Fibroblast of pulmonary artery (primary cell): ENCODE results near the gene SLC2A1.

ENCODE experiments used
- DNase-seq: peaks from one replicate; pipeline ENCODE4 v3.0.0-alpha.2; 2010; ENCODE audit warnings: low read depth
- H3K4me3 ChIP-seq: replicated peaks from 2 replicates; pipeline ENCODE4 v1.5.1; 2011; ENCODE audit warnings: low read depth, mild to moderate bottlenecking, control low read depth, low read length, moderate library complexity
- TF ChIP-seq, protein P1 (sequence below): IDR thresholded peaks from 2 replicates; pipeline ENCODE4 v1.5.1; 2011; ENCODE audit warnings: mild to moderate bottlenecking, control low read depth, low read length, inconsistent platforms; ENCODE audit errors: missing control alignments

SLC2A1 gene

DNA sequence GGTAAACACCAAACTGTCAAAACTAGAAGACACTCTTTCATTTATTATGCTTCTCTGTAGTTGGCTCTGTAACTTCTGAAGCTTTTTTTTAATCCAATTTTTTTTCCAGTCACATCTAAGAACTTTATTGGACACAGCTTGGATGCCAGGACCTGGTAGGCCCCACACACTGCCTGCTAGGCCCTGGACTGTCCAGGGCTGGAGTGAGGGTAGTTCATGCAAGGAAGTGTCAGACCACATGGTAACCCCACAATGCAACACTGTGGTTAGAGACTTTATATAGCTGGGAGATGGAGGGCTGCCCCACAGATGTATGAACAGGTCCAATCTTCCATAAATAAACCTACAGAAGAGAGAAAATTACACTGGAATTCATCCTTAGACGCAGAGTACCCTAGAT lies 7.1 kb downstream of the SLC2A1 start:
- no peak for DNase-seq
- TF ChIP-seq, protein P1, sequence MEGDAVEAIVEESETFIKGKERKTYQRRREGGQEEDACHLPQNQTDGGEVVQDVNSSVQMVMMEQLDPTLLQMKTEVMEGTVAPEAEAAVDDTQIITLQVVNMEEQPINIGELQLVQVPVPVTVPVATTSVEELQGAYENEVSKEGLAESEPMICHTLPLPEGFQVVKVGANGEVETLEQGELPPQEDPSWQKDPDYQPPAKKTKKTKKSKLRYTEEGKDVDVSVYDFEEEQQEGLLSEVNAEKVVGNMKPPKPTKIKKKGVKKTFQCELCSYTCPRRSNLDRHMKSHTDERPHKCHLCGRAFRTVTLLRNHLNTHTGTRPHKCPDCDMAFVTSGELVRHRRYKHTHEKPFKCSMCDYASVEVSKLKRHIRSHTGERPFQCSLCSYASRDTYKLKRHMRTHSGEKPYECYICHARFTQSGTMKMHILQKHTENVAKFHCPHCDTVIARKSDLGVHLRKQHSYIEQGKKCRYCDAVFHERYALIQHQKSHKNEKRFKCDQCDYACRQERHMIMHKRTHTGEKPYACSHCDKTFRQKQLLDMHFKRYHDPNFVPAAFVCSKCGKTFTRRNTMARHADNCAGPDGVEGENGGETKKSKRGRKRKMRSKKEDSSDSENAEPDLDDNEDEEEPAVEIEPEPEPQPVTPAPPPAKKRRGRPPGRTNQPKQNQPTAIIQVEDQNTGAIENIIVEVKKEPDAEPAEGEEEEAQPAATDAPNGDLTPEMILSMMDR = no peak
- H3K4me3 ChIP-seq = no peak overlapping the region

DNA sequence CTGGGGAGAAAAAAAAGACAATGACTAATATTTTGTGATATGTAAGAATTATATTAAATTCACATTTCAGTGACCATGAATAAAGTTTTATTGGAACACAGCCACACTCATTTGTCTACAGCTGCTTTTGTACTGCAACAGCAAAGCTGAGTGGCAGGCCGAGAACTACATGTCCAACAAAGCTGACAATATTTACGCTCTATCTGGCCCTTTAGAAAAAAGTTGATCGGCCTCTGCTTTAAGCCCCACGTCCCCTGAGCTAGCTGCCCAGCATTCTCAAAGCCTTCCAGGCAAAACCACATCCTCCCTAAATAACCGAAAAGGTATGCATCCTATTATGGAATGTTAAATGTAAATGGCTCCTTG lies 8.6 kb downstream of the SLC2A1 start:
- TF ChIP-seq, protein P1 = no peak
- DNase-seq = peak; percentile 35
- H3K4me3 ChIP-seq = no peak overlapping the region

DNA sequence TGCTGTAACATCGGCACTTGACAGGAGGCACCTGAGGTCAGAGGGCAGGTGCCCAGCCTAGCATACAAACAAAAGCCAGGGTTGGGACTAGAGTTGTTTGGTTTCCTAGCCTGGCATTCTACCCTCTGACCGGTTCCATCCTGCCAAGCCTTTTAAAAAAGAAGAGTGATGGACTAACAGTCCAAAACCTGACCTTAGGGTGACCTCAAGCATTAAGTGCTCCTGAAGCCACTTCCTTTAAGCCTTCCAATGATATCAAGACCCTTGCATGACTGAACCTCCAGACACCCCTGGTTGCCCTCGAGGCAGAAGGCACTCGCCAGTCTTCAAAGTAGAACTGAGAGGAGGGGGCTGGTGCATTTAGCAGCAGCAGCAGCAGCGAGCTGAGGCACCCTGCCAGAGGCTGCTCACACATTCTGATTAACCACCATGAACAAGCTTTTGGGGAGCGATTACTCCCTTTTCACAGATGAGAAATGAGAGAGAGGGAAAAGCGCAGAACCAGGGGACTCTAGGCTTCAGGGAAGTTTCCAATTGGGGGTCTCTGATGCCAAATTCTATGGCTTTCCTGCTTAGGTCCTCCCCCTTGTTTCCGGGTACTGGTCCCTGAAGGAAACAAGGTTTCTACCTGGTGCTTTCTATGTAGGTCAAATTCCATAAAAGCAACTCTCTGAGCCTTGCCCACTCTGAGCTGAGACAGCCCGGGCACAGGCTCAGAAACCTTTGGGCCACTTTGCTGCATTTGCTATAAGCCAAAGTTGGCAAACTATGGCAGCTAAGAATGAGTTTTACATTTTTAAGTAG lies 9.2 kb downstream of the SLC2A1 start:
- TF ChIP-seq, protein P1 = no peak
- DNase-seq = no peak
- no peak overlapping the region for H3K4me3 ChIP-seq

DNA sequence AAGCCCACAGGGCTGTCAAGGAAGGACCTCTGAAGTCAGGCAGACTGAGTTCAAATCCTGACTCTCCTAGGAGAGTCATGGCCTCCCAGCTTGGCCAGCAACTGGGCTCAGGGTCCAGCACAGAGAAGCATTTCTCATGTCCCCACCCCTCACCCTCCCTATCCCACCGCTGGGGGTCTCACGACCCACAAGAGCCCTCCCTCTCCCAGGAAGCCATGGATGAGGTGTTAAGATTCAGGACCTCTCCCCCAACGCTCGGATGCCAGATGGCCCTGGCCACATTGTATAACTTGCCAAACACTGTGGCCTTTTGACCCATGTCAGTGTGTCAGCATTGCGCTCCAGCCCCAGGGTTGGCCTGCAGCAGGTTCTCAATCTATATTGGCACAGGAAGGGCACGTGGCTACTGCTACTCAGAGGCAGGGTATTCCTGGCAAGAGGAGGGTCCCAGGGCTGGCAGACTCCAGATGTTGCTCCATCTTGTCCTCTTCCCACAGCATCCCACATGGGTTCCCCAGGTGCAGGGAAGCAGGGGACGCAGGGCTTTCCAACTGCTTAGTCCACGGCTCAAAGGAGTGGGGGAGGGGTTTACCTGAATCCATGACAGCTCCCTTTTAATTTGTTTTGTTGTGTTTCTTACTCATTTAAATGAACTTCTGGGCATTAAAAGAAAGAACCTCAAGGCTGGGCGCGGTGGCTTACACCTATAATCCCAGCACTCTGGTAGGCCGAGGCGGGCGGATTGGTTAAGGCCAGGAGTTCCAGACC lies 10.5 kb downstream of the SLC2A1 start:
- TF ChIP-seq, protein P1 = no peak

DNA sequence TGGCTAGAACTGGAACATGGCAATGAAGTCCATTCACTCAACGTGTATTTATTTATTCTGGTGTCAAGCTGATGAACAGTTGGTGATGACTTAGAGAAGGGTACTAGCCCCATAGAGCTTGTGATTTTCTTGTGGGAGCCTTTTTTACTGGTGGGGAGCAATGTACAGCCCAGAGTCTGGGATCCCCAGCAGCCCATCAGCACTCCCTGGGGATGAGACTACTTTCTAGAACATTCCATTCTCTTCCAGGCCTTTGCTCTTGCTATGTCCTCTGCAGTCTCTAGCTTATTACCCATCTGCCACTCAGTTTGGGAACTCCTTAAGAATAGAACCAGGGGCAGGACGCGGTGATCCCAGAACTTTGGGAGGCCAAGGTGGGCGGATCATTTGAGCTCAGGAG lies 11.6 kb downstream of the SLC2A1 start:
- no peak for DNase-seq
- H3K4me3 ChIP-seq = no peak overlapping the region
- TF ChIP-seq, protein P1 = no peak

More for the DNA sequence above, 10.5 kb downstream of the SLC2A1 start:
- DNase-seq = no peak
- H3K4me3 ChIP-seq = no peak overlapping the region

DNA sequence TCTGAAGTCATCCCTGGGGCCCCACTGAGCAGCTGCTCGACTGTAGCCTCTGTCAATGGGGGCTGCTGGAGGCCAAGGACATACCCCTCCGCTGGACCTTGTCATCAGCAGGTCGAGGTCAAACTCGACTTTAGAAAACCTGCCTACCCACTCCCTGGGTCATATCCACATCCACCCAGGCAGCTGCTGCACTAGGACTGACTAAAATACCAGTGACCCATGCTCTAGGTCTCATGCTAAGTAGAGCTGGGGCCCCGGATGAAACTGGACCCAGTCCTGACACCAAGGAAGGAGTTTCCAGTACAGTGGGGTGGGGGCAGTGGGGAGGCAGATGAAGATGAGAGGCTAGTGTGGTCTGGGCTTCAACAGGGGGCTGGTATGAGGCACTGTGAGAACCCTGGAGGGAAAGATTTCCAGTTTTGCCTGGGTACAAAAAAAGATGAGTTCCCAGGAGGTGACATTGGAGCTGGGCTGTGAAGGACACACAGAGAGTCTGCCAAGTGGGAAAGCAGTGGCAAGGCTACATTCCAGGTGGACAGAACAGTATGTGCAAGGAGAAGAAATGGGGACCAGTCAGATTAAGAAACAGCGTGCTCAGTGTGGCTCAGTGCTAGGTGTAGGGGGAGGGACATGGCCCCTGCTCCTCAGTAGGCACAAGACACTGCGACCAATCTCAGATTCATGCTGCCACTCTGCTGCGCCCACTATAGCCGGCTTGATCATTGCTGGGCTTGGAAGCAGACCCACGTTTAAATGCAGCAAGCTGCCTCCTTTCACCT lies 12.4 kb downstream of the SLC2A1 start:
- TF ChIP-seq, protein P1 = no peak
- no peak overlapping the region for H3K4me3 ChIP-seq
- no peak for DNase-seq
